Measurements from ENCODE around the gene DSG4. TPM values are rescaled to one million over a fixed set of nuclear protein-coding genes. Genes with fewer than 3 reads are reported as not detected.

DSG4 gene
- total RNA-seq = under 0.01 TPM in 1 of 2 replicates, not detected in the other

DNA sequence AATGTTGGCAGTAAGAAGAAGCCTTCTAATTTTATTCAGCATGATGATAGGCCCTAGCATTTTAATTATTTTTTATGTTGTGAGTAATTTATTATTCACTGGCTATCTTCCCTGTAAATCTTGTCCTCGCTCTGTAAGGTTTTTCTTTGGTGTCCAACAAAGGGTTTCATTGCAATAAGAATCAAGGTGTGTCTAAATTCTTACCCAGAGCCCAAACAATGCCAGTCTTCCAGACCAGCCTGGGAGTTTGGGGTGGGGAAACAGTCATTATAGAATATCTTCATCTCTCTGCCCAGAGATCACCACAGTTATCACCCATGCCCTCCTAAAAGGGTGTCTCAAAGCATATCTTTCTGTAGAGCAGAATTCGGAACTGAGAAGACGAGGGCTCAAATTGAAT is at the start of gene DSG4:
Gene DSG4 (plus strand): TSS at position 301 of the 400 bp plus-strand sequence. CDS start 135 bp downstream, outside the sequence.

GRCh38 chr18:31447530-31448191 is 71.1 kb downstream of the DSG4 start, which contains the start of gene DSG3:
Gene DSG3 (plus strand): TSS chr18:31447741. CDS start chr18:31447878, 137 bp downstream.

Other genes starting within 250 kb of the DSG4 start
- 0.08 TPM in 2 replicates for gene DSC1, start 213.9 kb upstream of the DSG4 start, total RNA-seq
- 0.38 and 0.55 TPM in 2 replicates for gene DSG1, start 58.6 kb upstream of the DSG4 start, total RNA-seq
- 72.8 and 139 TPM in 2 replicates for gene DSG3, start 71.0 kb downstream of the DSG4 start, total RNA-seq
- gene DSG2, start 121.4 kb downstream of the DSG4 start, total RNA-seq = 53.2 and 73.2 TPM in 2 replicates
- not detected in 2 replicates for gene TTR, start 215.1 kb downstream of the DSG4 start, total RNA-seq